Measurements from ENCODE around the gene APBA3. TPM values are rescaled to one million over a fixed set of nuclear protein-coding genes. Genes with fewer than 3 reads are reported as not detected.

The APBA3 gene
- polyA plus RNA-seq, 1 experiment = 12.4 TPM

DNA sequence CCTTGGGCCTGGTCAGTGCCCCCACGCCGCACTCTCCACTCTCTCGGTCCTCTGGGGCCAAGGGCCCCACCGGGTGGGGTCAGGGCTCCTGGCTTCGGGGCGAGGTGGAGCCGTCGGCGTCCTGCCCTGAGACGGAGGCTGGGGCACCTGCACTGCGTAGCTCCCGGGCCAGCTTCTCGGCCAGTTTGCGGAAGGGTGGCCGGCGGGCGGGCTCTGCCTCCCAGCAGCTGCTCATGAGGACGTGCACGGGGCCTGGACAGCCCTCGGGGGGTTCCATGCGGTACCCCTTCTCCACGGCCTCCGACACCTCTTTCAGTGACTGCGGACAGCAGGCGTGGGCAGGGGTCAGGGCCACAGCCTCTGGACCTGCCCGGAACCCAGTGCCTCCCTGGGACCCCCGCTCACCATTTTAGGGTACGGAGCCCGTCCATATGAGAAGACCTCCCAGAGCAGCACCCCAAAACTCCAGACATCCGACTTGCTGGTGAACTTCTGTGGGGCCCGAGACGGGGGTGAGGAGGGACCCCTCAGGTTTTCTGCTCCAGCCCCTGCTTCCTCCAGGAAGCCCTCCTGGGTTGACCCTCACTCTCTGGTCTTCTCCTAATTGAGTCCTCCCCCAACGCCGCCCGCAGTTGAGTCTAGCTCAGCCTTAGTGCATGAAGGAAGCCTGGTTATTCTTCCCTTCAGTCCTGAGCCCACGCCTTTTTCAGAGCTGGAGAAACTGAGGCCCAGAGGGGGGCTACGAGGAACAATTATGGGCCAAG, 16.8 kb upstream of the APBA3 start:
- CTCF ChIA-PET = no interaction called here
- no peak overlapping the region for H3K4me3 ChIP-seq (ENCODE audit: low read depth, low read length)
- H3K36me3 ChIP-seq (ENCODE audit: control insufficient read depth, insufficient read depth, low read length) = no peaks in the 10 kb centered on the region
- no peaks in the 10 kb centered on the region; the same call in 1 of the 2 replicates for H3K27me3 ChIP-seq (ENCODE audit: control insufficient read depth, insufficient read depth, low read length)
- TF ChIP-seq, protein P1, sequence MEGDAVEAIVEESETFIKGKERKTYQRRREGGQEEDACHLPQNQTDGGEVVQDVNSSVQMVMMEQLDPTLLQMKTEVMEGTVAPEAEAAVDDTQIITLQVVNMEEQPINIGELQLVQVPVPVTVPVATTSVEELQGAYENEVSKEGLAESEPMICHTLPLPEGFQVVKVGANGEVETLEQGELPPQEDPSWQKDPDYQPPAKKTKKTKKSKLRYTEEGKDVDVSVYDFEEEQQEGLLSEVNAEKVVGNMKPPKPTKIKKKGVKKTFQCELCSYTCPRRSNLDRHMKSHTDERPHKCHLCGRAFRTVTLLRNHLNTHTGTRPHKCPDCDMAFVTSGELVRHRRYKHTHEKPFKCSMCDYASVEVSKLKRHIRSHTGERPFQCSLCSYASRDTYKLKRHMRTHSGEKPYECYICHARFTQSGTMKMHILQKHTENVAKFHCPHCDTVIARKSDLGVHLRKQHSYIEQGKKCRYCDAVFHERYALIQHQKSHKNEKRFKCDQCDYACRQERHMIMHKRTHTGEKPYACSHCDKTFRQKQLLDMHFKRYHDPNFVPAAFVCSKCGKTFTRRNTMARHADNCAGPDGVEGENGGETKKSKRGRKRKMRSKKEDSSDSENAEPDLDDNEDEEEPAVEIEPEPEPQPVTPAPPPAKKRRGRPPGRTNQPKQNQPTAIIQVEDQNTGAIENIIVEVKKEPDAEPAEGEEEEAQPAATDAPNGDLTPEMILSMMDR (IDR thresholded peaks at IDR 0.05; ENCODE audit: insufficient read depth, low read depth, low read length) = no peak
- POLR2A ChIA-PET = no interaction called here
- DNase-seq (ENCODE audit: low read depth) = no peak

GRCh38 chr19:3776479-3777040, 15.1 kb upstream of the APBA3 start:
- H3K4me3 ChIP-seq (ENCODE audit: low read depth, low read length) = no peak overlapping the region
- no peaks in the 10 kb centered on the region; the same call in 1 of the 2 replicates for H3K27me3 ChIP-seq (ENCODE audit: control insufficient read depth, insufficient read depth, low read length)
- POLR2A ChIA-PET = no interaction called here
- H3K36me3 ChIP-seq (ENCODE audit: control insufficient read depth, insufficient read depth, low read length) = no peaks in the 10 kb centered on the region
- TF ChIP-seq, protein P1 (IDR thresholded peaks at IDR 0.05; ENCODE audit: insufficient read depth, low read depth, low read length) = no peak
- DNase-seq (ENCODE audit: low read depth) = no peak
- CTCF ChIA-PET = no interaction called here

GRCh38 chr19:3775831-3776230, 14.3 kb upstream of the APBA3 start:
- DNase-seq (ENCODE audit: low read depth) = no peak
- no peak overlapping the region for H3K4me3 ChIP-seq (ENCODE audit: low read depth, low read length)
- H3K27me3 ChIP-seq (ENCODE audit: control insufficient read depth, insufficient read depth, low read length) = no peaks in the 10 kb centered on the region; the same call in 1 of the 2 replicates
- POLR2A ChIA-PET = no interaction called here
- TF ChIP-seq, protein P1 (IDR thresholded peaks at IDR 0.05; ENCODE audit: insufficient read depth, low read depth, low read length) = no peak
- H3K36me3 ChIP-seq (ENCODE audit: control insufficient read depth, insufficient read depth, low read length) = no peaks in the 10 kb centered on the region
- CTCF ChIA-PET = no interaction called here

- TF ChIP-seq, protein P1 (IDR thresholded peaks at IDR 0.05; ENCODE audit: insufficient read depth, low read depth, low read length) = no peak
- POLR2A ChIA-PET = no interaction called here
- DNase-seq (ENCODE audit: low read depth) = no peak
- Histone ChIP-seq H3K27me3 (ENCODE audit: control insufficient read depth, insufficient read depth, low read length) (no peaks in the 10 kb centered on the region; the same call in 1 of the 2 replicates), H3K4me3 (ENCODE audit: low read depth, low read length) (no peak overlapping the region), H3K36me3 (ENCODE audit: control insufficient read depth, insufficient read depth, low read length) (no peaks in the 10 kb centered on the region)
- CTCF ChIA-PET = no interaction called here
These were observed 13.9 kb upstream of the APBA3 start for GRCh38 chr19:3775374-3775711.

- POLR2A ChIA-PET = no interaction called here
- H3K36me3 ChIP-seq (ENCODE audit: control insufficient read depth, insufficient read depth, low read length) = no peaks in the 10 kb centered on the region
- no peak overlapping the region for H3K4me3 ChIP-seq (ENCODE audit: low read depth, low read length)
- TF ChIP-seq, protein P1 (IDR thresholded peaks at IDR 0.05; ENCODE audit: insufficient read depth, low read depth, low read length) = no peak
- H3K27me3 ChIP-seq (ENCODE audit: control insufficient read depth, insufficient read depth, low read length) = no peaks in the 10 kb centered on the region; the same call in 1 of the 2 replicates
- DNase-seq (ENCODE audit: low read depth) = no peak
- CTCF ChIA-PET = no interaction called here
These were observed 13.3 kb upstream of the APBA3 start for GRCh38 chr19:3774621-3775373.
